Activated T-helper 1 cell treated with anti-CD3 and anti-CD28 coated beads, Interleukin-12 subunit alpha, Interleukin-12 subunit beta, Interleukin-2, Interleukin-4 antibody, amounts not matched to agents 30 ng/mL and 10 ng/mL and 1 ng/mL, durations not matched to agents 14 hours and 24 hours and 36 hours (primary cell): ENCODE data around the gene SSH2. TPM values are rescaled to one million over a fixed set of nuclear protein-coding genes. Genes with fewer than 3 reads are reported as not detected.
A peak's percentile ranks its signal among the peaks of the same experiment; 100 is the strongest.

ENCODE experiments used
- DNase-seq: peaks from one replicate; pipeline ENCODE4 v3.0.0; 2021; ENCODE audit warnings: low spot score
- H3K27ac Mint-ChIP-seq: one replicate; pipeline ENCODE4 v1.8.0; 2021; ENCODE audit warnings: mild to moderate bottlenecking, mixed read lengths
- H3K27me3 Mint-ChIP-seq: one replicate; pipeline ENCODE4 v1.8.0; 2022; ENCODE audit warnings: mild to moderate bottlenecking, moderate library complexity, mixed read lengths; ENCODE audit not compliant: insufficient read depth
- H3K36me3 Mint-ChIP-seq: one replicate; pipeline ENCODE4 v1.8.0; 2021; ENCODE audit warnings: low read depth, mixed read lengths
- H3K4me1 Mint-ChIP-seq: one replicate; pipeline ENCODE4 v1.8.0; 2021; ENCODE audit warnings: low read depth, mixed read lengths
- H3K4me3 Mint-ChIP-seq: one replicate; pipeline ENCODE4 v1.8.0; 2021; ENCODE audit warnings: mild to moderate bottlenecking, moderate library complexity, mixed read lengths
- H3K9me3 Mint-ChIP-seq: one replicate; pipeline ENCODE4 v1.8.0; 2021; ENCODE audit warnings: mixed read lengths
- intact Hi-C: fragments of 100-400 bp; cut with micrococcal nuclease; formaldehyde crosslinking; loops from one replicate; pipeline ENCODE4 v1.15.1; 2024
- total RNA-seq: library from RNA; stranded (reverse); gene quantifications from 2 replicates; pipeline ENCODE4 v1.2.3, GENCODE V29; 2022

Gene SSH2
- total RNA-seq, 1 donor from 2014 or later = 43.6 TPM

DNA sequence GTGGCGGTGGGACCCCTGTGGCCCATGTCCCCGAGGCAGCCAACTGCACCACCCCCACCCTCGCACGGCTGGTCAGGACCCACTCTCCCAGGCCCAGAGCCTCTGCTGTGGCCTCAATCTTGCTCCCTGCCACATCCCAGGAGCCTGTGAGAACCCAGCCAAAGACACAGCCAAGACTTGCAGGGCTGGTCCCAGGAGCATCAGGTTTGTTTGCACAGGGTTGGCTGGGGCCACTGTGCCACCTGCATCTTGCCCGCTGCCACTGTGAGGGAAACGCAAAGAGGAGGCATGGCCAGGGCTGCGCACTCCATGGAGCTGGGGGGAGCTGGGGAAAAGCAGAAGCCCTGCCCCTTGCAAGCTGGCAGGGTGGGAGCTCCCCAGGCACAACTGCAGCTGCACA is 92.5 kb downstream of the SSH2 start:
- no peaks in the 10 kb centered on the region for H3K36me3 Mint-ChIP-seq

GRCh38 chr17:29836643-29837042 is 93.4 kb downstream of the SSH2 start:
- H3K4me3 Mint-ChIP-seq = no peak overlapping the region
- DNase-seq = no peak
- H3K27ac Mint-ChIP-seq = no peak overlapping the region
- H3K4me1 Mint-ChIP-seq = peaks cover 4% of the 10 kb centered on the region
- H3K27me3 Mint-ChIP-seq = no peaks in the 10 kb centered on the region
- no peaks in the 10 kb centered on the region for H3K9me3 Mint-ChIP-seq
- H3K36me3 Mint-ChIP-seq = no peaks in the 10 kb centered on the region
- intact Hi-C loops = no loop called here

More for the DNA sequence above, 92.5 kb downstream of the SSH2 start:
- Mint-ChIP-seq H3K27ac (no peak overlapping the region), H3K9me3 (no peaks in the 10 kb centered on the region), H3K27me3 (no peaks in the 10 kb centered on the region), H3K4me3 (no peak overlapping the region), H3K4me1 (peaks cover 4% of the 10 kb centered on the region)
- intact Hi-C loops = no loop called here
- no peak for DNase-seq

DNA sequence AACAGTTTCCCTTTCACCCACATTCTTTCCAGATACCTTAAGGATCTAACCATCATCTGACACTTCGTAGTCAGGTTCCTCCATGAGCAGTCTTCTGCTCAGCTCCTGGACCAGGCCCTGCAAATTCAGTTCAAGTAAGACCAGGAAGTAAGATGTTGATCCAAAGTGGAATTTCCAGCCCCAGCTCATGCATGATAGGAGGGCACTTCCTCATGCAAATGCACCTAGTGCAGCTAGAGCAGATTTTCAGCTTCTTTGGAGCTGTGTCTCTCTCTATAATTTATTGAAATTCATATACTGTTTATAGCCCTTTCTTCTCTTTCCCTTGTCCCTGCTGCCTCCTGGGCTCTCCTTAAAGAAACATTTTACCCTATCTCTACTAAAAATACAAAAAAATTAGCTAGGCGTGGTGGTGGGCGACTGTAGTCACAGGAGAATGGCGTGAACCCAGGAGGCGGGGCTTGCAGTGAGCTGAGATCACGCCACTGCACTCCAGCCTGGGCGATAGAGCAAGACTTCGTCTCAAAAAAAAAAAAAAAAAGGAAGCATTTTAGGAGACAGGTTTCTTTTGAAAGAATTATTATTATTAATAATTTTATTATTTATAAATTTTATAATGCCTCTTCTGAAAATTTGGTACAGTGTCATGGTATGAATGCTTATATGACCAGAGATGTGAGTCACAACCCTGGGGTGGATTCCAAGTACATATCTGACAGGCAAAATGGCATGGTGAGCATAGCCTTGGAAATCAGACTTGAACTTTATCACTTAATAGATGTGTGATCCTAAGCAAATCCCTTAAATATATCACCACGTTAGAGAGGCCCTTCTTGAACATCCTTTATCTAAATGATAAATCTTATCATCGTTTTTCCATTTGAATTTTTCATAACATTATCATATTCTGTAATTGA is 94.3 kb downstream of the SSH2 start:
- H3K4me3 Mint-ChIP-seq = no peak overlapping the region
- H3K9me3 Mint-ChIP-seq = no peaks in the 10 kb centered on the region
- H3K36me3 Mint-ChIP-seq = no peaks in the 10 kb centered on the region
- H3K4me1 Mint-ChIP-seq = no peaks in the 10 kb centered on the region
- H3K27ac Mint-ChIP-seq = no peak overlapping the region
- intact Hi-C loops = no loop called here
- H3K27me3 Mint-ChIP-seq = no peaks in the 10 kb centered on the region
- no peak for DNase-seq

- H3K4me3 Mint-ChIP-seq = no peak overlapping the region
- intact Hi-C loops = no loop called here
- no peak for DNase-seq
- no peaks in the 10 kb centered on the region for H3K36me3 Mint-ChIP-seq
- H3K27ac Mint-ChIP-seq = no peak overlapping the region
- H3K4me1 Mint-ChIP-seq = peaks cover 7% of the 10 kb centered on the region
- no peaks in the 10 kb centered on the region for H3K9me3 Mint-ChIP-seq
- H3K27me3 Mint-ChIP-seq = no peaks in the 10 kb centered on the region
Observed at GRCh38 chr17:29833801-29834200, 96.2 kb downstream of the SSH2 start.

DNA sequence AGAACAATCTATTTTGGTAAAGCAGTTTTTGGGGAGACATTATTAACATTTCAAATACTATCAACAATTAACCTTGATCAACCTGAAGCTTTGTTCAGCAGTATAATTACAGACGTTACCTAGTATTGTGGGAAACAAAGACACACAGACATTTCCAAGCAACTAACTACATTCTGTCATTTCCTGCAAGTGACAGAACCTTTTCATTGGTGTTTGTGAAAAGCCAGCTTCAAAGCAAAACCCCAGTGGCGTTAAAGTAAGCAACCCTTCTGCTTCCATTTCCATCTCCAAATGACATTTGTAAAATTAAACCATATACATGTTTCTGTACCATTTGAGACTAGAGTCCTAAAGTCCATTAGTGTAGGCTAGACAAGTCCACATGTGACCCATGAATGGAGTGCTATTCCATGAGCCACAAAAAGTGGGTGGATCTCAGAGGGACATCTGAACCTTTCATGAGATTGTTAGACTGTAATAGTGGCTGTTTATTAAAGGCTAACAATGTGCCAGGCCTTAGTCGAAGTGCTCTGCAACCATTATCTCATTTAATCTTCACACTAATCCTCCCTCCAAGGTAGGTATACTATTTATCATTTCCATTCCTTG is 101.2 kb downstream of the SSH2 start:
- Mint-ChIP-seq H3K4me1 (peaks cover 19% of the 10 kb centered on the region), H3K27me3 (no peaks in the 10 kb centered on the region), H3K9me3 (no peaks in the 10 kb centered on the region), H3K27ac (no peak overlapping the region), H3K36me3 (peaks cover 3% of the 10 kb centered on the region), H3K4me3 (no peak overlapping the region)
- no peak for DNase-seq
- intact Hi-C loops = no loop called here

GRCh38 chr17:29827179-29827578 is 102.8 kb downstream of the SSH2 start:
- intact Hi-C loops = no loop called here
- Mint-ChIP-seq H3K27ac (no peak overlapping the region), H3K27me3 (no peaks in the 10 kb centered on the region), H3K36me3 (peaks cover 3% of the 10 kb centered on the region), H3K4me1 (peaks cover 19% of the 10 kb centered on the region), H3K9me3 (no peaks in the 10 kb centered on the region), H3K4me3 (no peak overlapping the region)
- no peak for DNase-seq

GRCh38 chr17:29826114-29826692 is 103.8 kb downstream of the SSH2 start:
- Mint-ChIP-seq H3K27ac (no peak overlapping the region), H3K9me3 (no peaks in the 10 kb centered on the region), H3K4me1 (peaks cover 19% of the 10 kb centered on the region), H3K27me3 (no peaks in the 10 kb centered on the region), H3K4me3 (no peak overlapping the region), H3K36me3 (peaks cover 3% of the 10 kb centered on the region)
- intact Hi-C loops = no loop called here
- DNase-seq = no peak

GRCh38 chr17:29825604-29826003 is 104.4 kb downstream of the SSH2 start:
- Mint-ChIP-seq H3K4me1 (peaks cover 19% of the 10 kb centered on the region), H3K9me3 (no peaks in the 10 kb centered on the region), H3K4me3 (no peak overlapping the region), H3K27ac (no peak overlapping the region), H3K27me3 (no peaks in the 10 kb centered on the region), H3K36me3 (peaks cover 3% of the 10 kb centered on the region)
- DNase-seq = no peak
- intact Hi-C loops = no loop called here

DNA sequence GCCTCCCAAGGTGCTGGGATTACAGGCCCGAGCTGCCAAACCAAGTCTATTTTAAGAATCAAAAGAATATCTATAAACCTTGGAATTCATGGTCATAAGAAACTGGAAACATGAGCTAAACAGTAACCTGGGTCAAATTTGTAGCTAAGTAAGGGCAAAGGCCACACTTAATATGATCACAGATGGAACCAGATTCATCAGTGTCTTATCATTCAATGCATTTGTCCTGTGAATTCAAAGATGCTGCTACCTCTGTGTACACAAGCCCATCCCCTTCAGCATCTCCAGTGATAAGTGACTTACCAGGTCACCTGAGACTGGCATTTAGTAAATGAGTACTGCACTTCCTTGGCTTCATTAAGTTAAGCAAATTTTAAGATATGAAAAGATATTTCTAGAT is 108.1 kb downstream of the SSH2 start:
- peaks cover 6% of the 10 kb centered on the region for H3K4me1 Mint-ChIP-seq

DNA sequence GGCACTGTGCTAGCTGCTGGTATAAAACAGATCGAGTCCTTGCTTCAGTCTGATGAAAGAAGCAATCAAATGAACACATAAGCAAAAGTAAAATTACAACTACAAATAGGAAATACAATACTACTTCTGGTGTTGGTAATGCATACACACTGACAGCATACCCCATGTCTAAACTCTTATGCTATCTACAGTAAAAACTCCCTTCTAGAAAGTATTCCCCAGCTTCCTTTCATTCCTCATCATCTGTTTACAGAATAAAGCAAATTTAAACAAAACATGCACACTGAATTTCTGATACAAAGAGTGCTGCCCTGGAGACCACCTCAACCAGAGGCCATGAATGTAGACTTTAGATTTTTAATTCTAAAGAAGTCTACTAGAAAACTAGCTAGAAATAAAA is 109.6 kb downstream of the SSH2 start:
- Mint-ChIP-seq H3K9me3 (no peaks in the 10 kb centered on the region), H3K36me3 (no peaks in the 10 kb centered on the region), H3K27ac (no peak overlapping the region), H3K4me3 (no peak overlapping the region), H3K27me3 (no peaks in the 10 kb centered on the region), H3K4me1 (peaks cover 6% of the 10 kb centered on the region)
- intact Hi-C loops = no loop called here
- no peak for DNase-seq

More for the DNA sequence above, 108.1 kb downstream of the SSH2 start:
- Mint-ChIP-seq H3K27me3 (no peaks in the 10 kb centered on the region), H3K9me3 (no peaks in the 10 kb centered on the region), H3K27ac (no peak overlapping the region), H3K36me3 (peaks cover 3% of the 10 kb centered on the region), H3K4me3 (no peak overlapping the region)
- intact Hi-C loops = no loop called here
- no peak for DNase-seq

- no peaks in the 10 kb centered on the region for H3K36me3 Mint-ChIP-seq
- H3K27me3 Mint-ChIP-seq = no peaks in the 10 kb centered on the region
- DNase-seq = peak; percentile 52
- no peaks in the 10 kb centered on the region for H3K9me3 Mint-ChIP-seq
- intact Hi-C loops = loop anchor here (1.0 to 5.0 kb wide), 4 partner anchors 124 to 286 kb away; no protein-coding TSS in a partner anchor
- no peak overlapping the region for H3K4me3 Mint-ChIP-seq
- peaks cover 23% of the 10 kb centered on the region for H3K4me1 Mint-ChIP-seq
- H3K27ac Mint-ChIP-seq = no peak overlapping the region
Observed at GRCh38 chr17:29807520-29808361, 122.3 kb downstream of the SSH2 start.

- no peaks in the 10 kb centered on the region for H3K36me3 Mint-ChIP-seq
- H3K4me3 Mint-ChIP-seq = no peak overlapping the region
- peaks cover 1% of the 10 kb centered on the region for H3K4me1 Mint-ChIP-seq
- no peak for DNase-seq
- no peaks in the 10 kb centered on the region for H3K27me3 Mint-ChIP-seq
- no peaks in the 10 kb centered on the region for H3K9me3 Mint-ChIP-seq
- H3K27ac Mint-ChIP-seq = no peak overlapping the region
- intact Hi-C loops = no loop called here
Observed at GRCh38 chr17:29802246-29802645, 127.8 kb downstream of the SSH2 start.
